Endothelial cell of umbilical vein (primary cell): ENCODE results near the gene GBP4. TPM values are rescaled to one million over a fixed set of nuclear protein-coding genes. Genes with fewer than 3 reads are reported as not detected.

ENCODE experiments used
- BruUV-seq: library from RNA; stranded (reverse); fragments of 400-500 nt; replicated peaks from 2 replicates; lab custom pipeline; 2021; lab: Mats Ljungman, UMichigan
- CTCF ChIA-PET: fragments of 300-600, 350-600 bp; sonication (Branson Sonifier 250); formaldehyde crosslinking; loops from one replicate; lab custom pipeline; 2021; ENCODE audit warnings: antibody characterized with exemption, inconsistent platforms; lab: Charles Lee
- POLR2A ChIA-PET: fragments of 300-600, 350-600 bp; sonication (Branson Sonifier 250); formaldehyde crosslinking; loops from one replicate; lab custom pipeline; 2021; ENCODE audit warnings: antibody characterized with exemption, inconsistent platforms; lab: Charles Lee
- DNase-seq: peaks from one replicate; pipeline ENCODE4 v3.0.0-alpha.2; 2011; ENCODE audit warnings: low read depth, low spot score
- FAIRE-seq: peaks from 2 replicates; lab custom pipeline; 2011; peaks lifted over from hg19 to GRCh38; lab: Jason Lieb, UNC
- H2AFZ ChIP-seq: 2 replicates; pipeline ENCODE4 v1.6.0; 2012; ENCODE audit warnings: low read depth, low read length, control low read depth, inconsistent platforms
- H3K27ac ChIP-seq: 2 replicates; pipeline ENCODE4 v1.5.1; 2011; ENCODE audit warnings: low read depth, mild to moderate bottlenecking, control low read depth, low read length, moderate library complexity; ENCODE audit not compliant: insufficient read depth
- H3K27me3 ChIP-seq, 2 experiments: 2 replicates each; pipeline versions ENCODE4 v1.6.0 to v1.6.1; 2011; ENCODE audit warnings: low read length in 2 of 2, mixed read lengths in 1 of 2; ENCODE audit not compliant: control insufficient read depth in 2 of 2, insufficient read depth in 2 of 2
- H3K36me3 ChIP-seq, 2 experiments: 2 replicates in 1 of 2; 3 replicates in 1 of 2; pipeline ENCODE4 v1.5.1; 2011; ENCODE audit warnings: low read length in 2 of 2, mild to moderate bottlenecking in 1 of 2, moderate library complexity in 1 of 2; ENCODE audit not compliant: control insufficient read depth in 2 of 2, insufficient read depth in 2 of 2; ENCODE audit errors: extremely low read depth in 1 of 2
- H3K4me1 ChIP-seq: 3 replicates; pipeline ENCODE4 v1.5.1; 2011; ENCODE audit warnings: mild to moderate bottlenecking, low read length; ENCODE audit not compliant: control insufficient read depth, insufficient read depth; ENCODE audit errors: extremely low read depth
- H3K4me2 ChIP-seq: 2 replicates; pipeline ENCODE4 v1.6.1; 2011; ENCODE audit warnings: low read length, control low read depth, mixed read lengths; ENCODE audit not compliant: insufficient read depth
- H3K4me3 ChIP-seq, 3 experiments: fragments of 200-600 bp in 1 of 3; sonication (generic), shearing (Covaris generic) in 1 of 3; replicated peaks in 1 of 3; 2 replicates each; pipeline ENCODE4 v1.5.1; 2011 to 2016; ENCODE audit warnings: control low read depth in 3 of 3, low read length in 3 of 3, mild to moderate bottlenecking in 2 of 3, inconsistent platforms in 1 of 3, low read depth in 1 of 3, moderate library complexity in 1 of 3; ENCODE audit not compliant: insufficient read depth in 1 of 3
- H3K79me2 ChIP-seq: 2 replicates; pipeline ENCODE4 v1.6.0; 2012; ENCODE audit warnings: low read length, inconsistent platforms; ENCODE audit not compliant: control insufficient read depth, insufficient read depth
- H3K9ac ChIP-seq: replicated peaks from 2 replicates; pipeline ENCODE3; 2011; ENCODE audit warnings: low read length, control low read depth; ENCODE audit not compliant: insufficient read depth; ENCODE audit errors: extremely low read depth
- H3K9me1 ChIP-seq: replicated peaks from 3 replicates; pipeline ENCODE4 v1.6.0; 2011; ENCODE audit warnings: mild to moderate bottlenecking, low read length; ENCODE audit not compliant: control insufficient read depth, insufficient read depth; ENCODE audit errors: extremely low read depth
- H3K9me3 ChIP-seq: replicated peaks from 2 replicates; pipeline ENCODE4 v1.5.1; 2012; ENCODE audit warnings: low read length, inconsistent platforms; ENCODE audit not compliant: control insufficient read depth, insufficient read depth
- H4K20me1 ChIP-seq: replicated peaks from 2 replicates; pipeline ENCODE3; 2011; ENCODE audit warnings: mild to moderate bottlenecking, low read length; ENCODE audit not compliant: control insufficient read depth, insufficient read depth; ENCODE audit errors: extremely low read depth
- CTCF ChIP-seq, 2 donors: IDR thresholded peaks; 1 replicate in 1 of 2; 2 replicates in 1 of 2; pipeline ENCODE4 v1.5.1; 2011; ENCODE audit warnings: low read length in 2 of 2, mild to moderate bottlenecking in 2 of 2, moderate library complexity in 2 of 2, control low read depth in 1 of 2, inconsistent platforms in 1 of 2, low read depth in 1 of 2; ENCODE audit not compliant: insufficient read depth in 1 of 2; ENCODE audit errors: extremely low read depth in 1 of 2
- EZH2 ChIP-seq: IDR thresholded peaks from 2 replicates; pipeline ENCODE4 v1.6.1; 2012; ENCODE audit warnings: borderline replicate concordance, low read depth, mild to moderate bottlenecking, moderate library complexity, low read length, inconsistent platforms; ENCODE audit not compliant: severe bottlenecking
- FOS ChIP-seq: IDR thresholded peaks from 2 replicates; pipeline ENCODE4 v1.6.1; 2011; ENCODE audit warnings: mild to moderate bottlenecking, low read length, moderate library complexity, borderline replicate concordance; ENCODE audit not compliant: insufficient read depth
- GATA2 ChIP-seq: IDR thresholded peaks from 2 replicates; pipeline ENCODE4 v1.7.0; 2011; ENCODE audit warnings: low read depth, mild to moderate bottlenecking, moderate library complexity, mixed read lengths, low read length; ENCODE audit not compliant: insufficient read length, insufficient read depth
- JUN ChIP-seq: IDR thresholded peaks from 2 replicates; pipeline ENCODE4 v1.6.1; 2011; ENCODE audit warnings: borderline replicate concordance, low read depth; ENCODE audit not compliant: insufficient read length, insufficient read depth
- POLR2A ChIP-seq: IDR thresholded peaks from 2 replicates; pipeline ENCODE4 v1.6.1; 2012; ENCODE audit warnings: low read depth, mild to moderate bottlenecking, control low read depth, low read length
- POLR2AphosphoS5 ChIP-seq: IDR thresholded peaks from 2 replicates; pipeline ENCODE4 v1.6.1; 2012; ENCODE audit warnings: low read depth, mild to moderate bottlenecking, control low read depth, low read length, moderate library complexity; ENCODE audit not compliant: insufficient read depth
- dilution Hi-C: fragments of 300-500 bp; cut with MboI; formaldehyde crosslinking; loops from one replicate; pipeline ENCODE4 v1.15.0; 2019; ENCODE audit warnings: low sequenced_read_pairs; ENCODE audit not compliant: extremely low pct_ligation_motif_present
- intact Hi-C: fragments of 100-400 bp; cut with micrococcal nuclease; formaldehyde crosslinking; loops from one replicate; pipeline ENCODE4 v1.10.0; 2022
- polyA plus RNA-seq, 4 experiments: library from polyadenylated mRNA; depleted of rRNA in 3 of 4; stranded (reverse) in 3 of 4; unstranded in 1 of 4; fragments of >200 nt; gene quantifications; 2 replicates each; pipeline versions ENCODE4 v1.2.1 to v1.2.3, GENCODE V29; 2011 to 2012; ENCODE audit warnings: missing spikeins in 1 of 4
- total RNA-seq: library from RNA; stranded (reverse); gene quantifications from 2 replicates; pipeline ENCODE4 v1.2.3, GENCODE V29; 2021
- TF ChIP-seq, protein P1 (sequence below): IDR thresholded peaks from 2 replicates; pipeline ENCODE4 v1.6.1; 2011; ENCODE audit not compliant: insufficient read depth, insufficient read length

The GBP4 gene
- total and polyA plus RNA-seq, 2 donors (not counting 3 experiments of a cell fraction or from before 2014, with no cell fraction given), result 1.7 to 7.6 TPM

GRCh38 chr1:89142160-89142559 is 56.6 kb downstream of the GBP4 start:
- no peak for TF ChIP-seq GATA2
- TF ChIP-seq, protein P1, sequence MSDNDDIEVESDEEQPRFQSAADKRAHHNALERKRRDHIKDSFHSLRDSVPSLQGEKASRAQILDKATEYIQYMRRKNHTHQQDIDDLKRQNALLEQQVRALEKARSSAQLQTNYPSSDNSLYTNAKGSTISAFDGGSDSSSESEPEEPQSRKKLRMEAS, result no peak
- no peak for TF ChIP-seq FOS
- TF ChIP-seq CTCF (IDR thresholded peaks at IDR 0.05; ENCODE audit: extremely low read depth in 1 of 2, insufficient read depth in 1 of 2, low read depth in 1 of 2, low read length in 2 of 2), result no peak
- TF ChIP-seq JUN, result no peak
- no peak for TF ChIP-seq POLR2A
- TF ChIP-seq POLR2AphosphoS5, result no peak
- no peak for TF ChIP-seq EZH2
- Histone ChIP-seq H3K4me2 (no peak overlapping the region), H2AFZ (no peak overlapping the region), H3K9me1 (no peaks in the 10 kb centered on the region), H3K4me1 (no peaks in the 10 kb centered on the region), H3K9ac (no peak overlapping the region), H3K27ac (no peak overlapping the region), H3K9me3 (no peaks in the 10 kb centered on the region), H3K4me3 (no peak overlapping the region), H3K79me2 (no peaks in the 10 kb centered on the region), H3K27me3 (peaks cover 0 to 2% of the 10 kb centered on the region in 2 experiments), H4K20me1 (no peaks in the 10 kb centered on the region), H3K36me3 (no peaks in the 10 kb centered on the region)
- FAIRE-seq (no peak), DNase-seq (no peak)
- intact Hi-C loops (no loop called here), dilution Hi-C loops (no loop called here)
- ChIA-PET POLR2A (no interaction called here), CTCF (no interaction called here)
- no TSS peak for BruUV-seq
